H9 (cell line): ENCODE results near the gene RNF214. TPM values are rescaled to one million over a fixed set of nuclear protein-coding genes. Genes with fewer than 3 reads are reported as not detected.

Experiments used
- DNase-seq: peaks from one replicate; pipeline ENCODE4 v3.0.0-alpha.2; 2017
- H2AFZ ChIP-seq: one replicate; pipeline ENCODE4 v1.6.1; 2013; ENCODE audit warnings: mild to moderate bottlenecking, low read length, control low read depth, moderate library complexity
- H2AK5ac ChIP-seq: 2 replicates; pipeline ENCODE4 v1.6.1; 2013; ENCODE audit warnings: low read length, control low read depth, mixed read lengths; ENCODE audit not compliant: insufficient read length
- H2BK120ac ChIP-seq: one replicate; pipeline ENCODE4 v1.6.1; 2013; ENCODE audit warnings: low read depth, mild to moderate bottlenecking, low read length, control low read depth, inconsistent platforms; ENCODE audit not compliant: poor library complexity, severe bottlenecking
- H2BK12ac ChIP-seq: 2 replicates; pipeline ENCODE4 v1.6.1; 2013; ENCODE audit warnings: low read length, control low read depth, mixed read lengths, low read depth; ENCODE audit not compliant: insufficient read length
- H2BK15ac ChIP-seq: 2 replicates; pipeline ENCODE4 v1.6.1; 2013; ENCODE audit warnings: low read depth, low read length, control low read depth
- H2BK20ac ChIP-seq: one replicate; pipeline ENCODE4 v1.6.1; 2013; ENCODE audit warnings: low read depth, mild to moderate bottlenecking, low read length, control low read depth, inconsistent platforms; ENCODE audit not compliant: poor library complexity, severe bottlenecking
- H2BK5ac ChIP-seq: 2 replicates; pipeline ENCODE4 v1.6.1; 2013; ENCODE audit warnings: low read length, control low read depth, mixed read lengths; ENCODE audit not compliant: insufficient read length
- H3K14ac ChIP-seq: 2 replicates; pipeline ENCODE4 v1.6.1; 2013; ENCODE audit warnings: low read length, control low read depth; ENCODE audit not compliant: insufficient read depth
- H3K18ac ChIP-seq: 2 replicates; pipeline ENCODE4 v1.6.1; 2013; ENCODE audit warnings: low read depth, mild to moderate bottlenecking, mixed read lengths, low read length, control low read depth; ENCODE audit not compliant: insufficient read length
- H3K23ac ChIP-seq: 2 replicates; pipeline ENCODE4 v1.6.1; 2013; ENCODE audit warnings: low read length, control low read depth, mixed read lengths, low read depth; ENCODE audit not compliant: insufficient read length
- H3K23me2 ChIP-seq: 2 replicates; pipeline ENCODE4 v1.6.1; 2013; ENCODE audit warnings: low read depth, mild to moderate bottlenecking, mixed read lengths, low read length, control low read depth; ENCODE audit not compliant: insufficient read length, poor library complexity, severe bottlenecking
- H3K27ac ChIP-seq: 2 replicates; pipeline ENCODE4 v1.5.1; 2013; ENCODE audit warnings: low read length, control low read depth, mixed read lengths, low read depth; ENCODE audit not compliant: insufficient read length
- H3K27me3 ChIP-seq: 2 replicates; pipeline ENCODE4 v1.6.1; 2013; ENCODE audit warnings: low read length, control low read depth, inconsistent platforms; ENCODE audit not compliant: insufficient read depth
- H3K4ac ChIP-seq: 2 replicates; pipeline ENCODE4 v1.6.1; 2013; ENCODE audit warnings: low read depth, mild to moderate bottlenecking, control low read depth, inconsistent platforms, low read length, moderate library complexity
- H3K4me1 ChIP-seq: 2 replicates; pipeline ENCODE4 v1.6.1; 2013; ENCODE audit warnings: low read length, control low read depth, inconsistent platforms; ENCODE audit not compliant: insufficient read depth
- H3K4me2 ChIP-seq: 2 replicates; pipeline ENCODE4 v1.6.1; 2013; ENCODE audit warnings: low read length, control low read depth, mixed read lengths; ENCODE audit not compliant: insufficient read length, insufficient read depth
- H3K56ac ChIP-seq: 2 replicates; pipeline ENCODE4 v1.6.1; 2013; ENCODE audit warnings: low read depth, mild to moderate bottlenecking, mixed read lengths, low read length, control low read depth; ENCODE audit not compliant: insufficient read length
- H3K79me1 ChIP-seq: 2 replicates; pipeline ENCODE4 v1.6.1; 2013; ENCODE audit warnings: low read depth, mild to moderate bottlenecking, moderate library complexity, low read length, control low read depth, inconsistent platforms; ENCODE audit not compliant: insufficient read depth, poor library complexity, severe bottlenecking
- H3K79me2 ChIP-seq: 2 replicates; pipeline ENCODE4 v1.6.1; 2013; ENCODE audit warnings: low read length, control low read depth, inconsistent platforms; ENCODE audit not compliant: insufficient read depth
- H3K9ac ChIP-seq: 2 replicates; pipeline ENCODE4 v1.6.1; 2013; ENCODE audit warnings: low read length, control low read depth, mixed read lengths; ENCODE audit not compliant: insufficient read length; ENCODE audit errors: extremely low read depth
- H3K9me3 ChIP-seq: one replicate; pipeline ENCODE4 v1.6.1; 2013; ENCODE audit warnings: low read depth, low read length, inconsistent platforms; ENCODE audit not compliant: control insufficient read depth
- H3T11ph ChIP-seq: one replicate; pipeline ENCODE4 v1.6.1; 2013; ENCODE audit warnings: mild to moderate bottlenecking, low read length, control low read depth, inconsistent platforms
- H4K20me1 ChIP-seq: one replicate; pipeline ENCODE4 v1.6.1; 2013; ENCODE audit not compliant: control insufficient read depth, insufficient read length, insufficient read depth
- H4K5ac ChIP-seq: 2 replicates; pipeline ENCODE4 v1.6.1; 2013; ENCODE audit warnings: low read depth, mild to moderate bottlenecking, mixed read lengths, low read length, control low read depth; ENCODE audit not compliant: insufficient read length
- H4K8ac ChIP-seq: replicated peaks from 2 replicates; pipeline ENCODE4 v1.6.1; 2013; ENCODE audit warnings: low read length, control low read depth, mixed read lengths, low read depth; ENCODE audit not compliant: insufficient read length
- H4K91ac ChIP-seq: 2 replicates; pipeline ENCODE4 v1.6.1; 2013; ENCODE audit warnings: low read depth, mild to moderate bottlenecking, moderate library complexity, mixed read lengths, low read length, control low read depth; ENCODE audit not compliant: insufficient read length
- H3K27ac Mint-ChIP-seq, 3 experiments: 2 replicates in 2 of 3; 3 replicates in 1 of 3; pipeline ENCODE4 v1.8.0; 2020 to 2021; ENCODE audit warnings: mixed read lengths in 3 of 3, mild to moderate bottlenecking in 1 of 3, moderate library complexity in 1 of 3
- H3K27me3 Mint-ChIP-seq: 2 replicates; pipeline ENCODE4 v1.8.0; 2021; ENCODE audit warnings: low read depth, mild to moderate bottlenecking, moderate library complexity, mixed read lengths
- H3K36me3 Mint-ChIP-seq, 3 experiments: 2 replicates in 2 of 3; 3 replicates in 1 of 3; pipeline ENCODE4 v1.8.0; 2020 to 2021; ENCODE audit warnings: low read depth in 3 of 3, mixed read lengths in 3 of 3; ENCODE audit not compliant: insufficient read depth in 1 of 3
- H3K4me1 Mint-ChIP-seq, 2 experiments: 2 replicates each; pipeline ENCODE4 v1.8.0; 2020; ENCODE audit warnings: mixed read lengths in 2 of 2
- H3K4me3 Mint-ChIP-seq, 2 experiments: 2 replicates in 1 of 2; 3 replicates in 1 of 2; pipeline ENCODE4 v1.8.0; 2020 to 2021; ENCODE audit warnings: mild to moderate bottlenecking in 2 of 2, mixed read lengths in 2 of 2, moderate library complexity in 1 of 2
- H3K9me3 Mint-ChIP-seq, 2 experiments: 2 replicates in 1 of 2; 3 replicates in 1 of 2; pipeline ENCODE4 v1.8.0; 2020; ENCODE audit warnings: mild to moderate bottlenecking in 2 of 2, mixed read lengths in 2 of 2, moderate library complexity in 1 of 2
- CTCF ChIP-seq: fragments of 200-600 bp; sonication (generic); conservative IDR thresholded peaks from 3 replicates; pipeline ENCODE4 v1.8.0; 2021; ENCODE audit warnings: antibody characterized with exemption, mild to moderate bottlenecking
- WGBS: extraction: QIAGEN DNeasy Blood & Tissue Kit; methylation state at CpG from one replicate; pipeline ENCODE4 v1.1.7; 2013; ENCODE audit warnings: missing lambda C conversion rate, low lambda C conversion rate, mixed read lengths; ENCODE audit not compliant: insufficient read length; ENCODE audit errors: extremely low coverage; 5-methylcytosine and 5-hydroxymethylcytosine counted together
- total RNA-seq: library from RNA; stranded (reverse); gene quantifications from 2 replicates; pipeline ENCODE4 v1.2.1, GENCODE V29; 2021

The RNF214 gene
- total RNA-seq, 1 experiment from 2014 or later: 26.0 TPM

- Histone ChIP-seq H3K79me2 (no peaks in the 10 kb centered on the region), H4K91ac (no peak overlapping the region), H2BK20ac (no peak overlapping the region), H2BK12ac (no peak overlapping the region), H2AK5ac (no peak overlapping the region), H3K79me1 (no peaks in the 10 kb centered on the region), H4K20me1 (no peaks in the 10 kb centered on the region), H3K4me1 (no peaks in the 10 kb centered on the region), H2BK15ac (no peak overlapping the region), H3K23me2 (no peaks in the 10 kb centered on the region), H3T11ph (no peak overlapping the region), H3K14ac (no peak overlapping the region), H2BK120ac (no peak overlapping the region), H3K18ac (no peak overlapping the region), H3K4ac (no peak overlapping the region), H2AFZ (no peak overlapping the region), H3K27me3 (no peaks in the 10 kb centered on the region), H3K23ac (no peak overlapping the region), H3K9me3 (no peaks in the 10 kb centered on the region), H2BK5ac (no peak overlapping the region), H3K56ac (no peak overlapping the region), H3K27ac (no peak overlapping the region), H3K9ac (no peak overlapping the region), H4K8ac (no peak overlapping the region), H4K5ac (no peak overlapping the region), H3K4me2 (no peak overlapping the region)
- Mint-ChIP-seq H3K9me3 (no peaks in the 10 kb centered on the region), H3K36me3 (peaks cover 16 to 66% (median 58%) of the 10 kb centered on the region in 3 experiments; a peak in 6 of 7 replicates), H3K4me3 (no peak overlapping the region), H3K27me3 (no peaks in the 10 kb centered on the region), H3K4me1 (no peaks in the 10 kb centered on the region), H3K27ac (no peak overlapping the region)
- DNase-seq: no peak
- no peak for TF ChIP-seq CTCF
- WGBS: no CpG with 5 or more reads among the region's 1 CpG
Observed at GRCh38 chr11:117289795-117290194, 57.3 kb downstream of the RNF214 start.
